HG03095 (cell line): ENCODE data around the gene CLEC4C.
"Not testable (repeated sequence)": the region's sequence is repeated elsewhere in the genome, so short reads cannot be mapped to it uniquely, and the experiment has no call there.

Experiments used
- ATAC-seq: cut with Tn5 transposase; IDR thresholded peaks from one replicate; pipeline ENCODE4 v1.9.1; 2021; ENCODE audit warnings: moderate library complexity; ENCODE audit not compliant: unreplicated experiment

CLEC4C gene

DNA sequence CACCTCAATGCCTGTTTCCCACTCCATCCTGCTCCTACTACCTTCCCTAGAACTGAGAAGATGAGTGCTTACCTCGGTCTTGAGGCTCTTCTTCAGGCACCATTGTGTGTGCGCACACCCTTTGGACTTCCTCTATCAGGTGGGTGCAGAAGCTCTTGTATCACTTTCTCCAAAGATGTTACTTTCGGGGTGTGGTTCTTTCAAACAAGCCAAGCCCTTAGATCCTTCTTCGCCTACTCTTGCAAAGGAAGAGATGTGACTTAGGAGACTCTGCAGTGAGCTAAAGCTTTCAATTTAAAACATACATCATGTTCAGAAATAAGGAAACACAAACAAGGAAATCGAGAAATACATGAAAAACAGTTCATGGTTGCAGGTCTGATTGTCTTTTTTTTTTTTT, at the start of gene CLEC4C:
CLEC4C (minus strand) TSS at position 130 of the 400 bp plus-strand sequence; CDS start at position 103, 27 bp downstream.
- ATAC-seq = no peak

GRCh38 chr12:7793211-7793610, 46.0 kb upstream of the CLEC4C start:
- ATAC-seq = no peak

- ATAC-seq = not testable (repeated sequence)
These were observed 41.8 kb upstream of the CLEC4C start, which contains the start of gene NANOG for GRCh38 chr12:7788884-7789528. Gene NANOG (plus strand): TSS chr12:7789402. CDS start chr12:7789615, 213 bp downstream.

DNA sequence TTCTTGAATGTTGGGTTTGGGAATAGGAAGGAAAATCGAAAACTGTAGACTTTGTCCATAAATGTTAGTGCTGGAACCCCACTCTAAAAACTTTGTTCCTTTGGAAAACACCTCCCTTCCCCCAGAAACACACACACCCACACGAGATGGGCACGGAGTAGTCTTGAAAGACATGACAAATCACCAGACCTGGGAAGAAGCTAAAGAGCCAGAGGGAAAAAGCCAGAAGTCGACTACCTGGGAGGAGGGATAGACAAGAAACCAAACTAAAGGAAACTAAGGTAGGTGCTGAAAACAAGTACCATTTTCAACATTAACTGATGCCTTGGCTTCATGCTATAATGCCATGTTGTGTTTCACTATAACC, 41.1 kb upstream of the CLEC4C start:
- no peak for ATAC-seq

GRCh38 chr12:7787574-7788293, 40.6 kb upstream of the CLEC4C start:
- no peak for ATAC-seq

DNA sequence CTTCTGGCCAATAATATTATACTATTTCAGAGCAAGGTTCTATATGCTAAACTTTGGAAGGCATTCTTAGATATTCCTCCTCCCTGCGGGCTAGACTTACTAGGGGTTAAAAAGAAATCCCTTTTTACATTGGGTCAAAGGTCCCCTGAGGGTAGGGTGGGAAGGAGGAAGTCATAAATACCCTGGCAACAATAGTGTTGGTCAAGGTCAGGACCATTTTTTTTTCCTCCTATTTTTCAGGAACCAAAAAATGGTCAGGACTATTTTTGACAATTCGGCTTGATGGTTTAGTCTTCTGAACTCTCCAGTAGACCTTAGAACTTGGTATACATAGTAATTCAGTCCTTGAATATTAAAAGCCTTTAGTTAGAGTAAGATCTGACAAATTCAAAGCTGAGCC, 37.5 kb upstream of the CLEC4C start:
- ATAC-seq = no peak

- ATAC-seq = not testable (repeated sequence)
These were observed 36.3 kb upstream of the CLEC4C start for GRCh38 chr12:7783433-7783832.

DNA sequence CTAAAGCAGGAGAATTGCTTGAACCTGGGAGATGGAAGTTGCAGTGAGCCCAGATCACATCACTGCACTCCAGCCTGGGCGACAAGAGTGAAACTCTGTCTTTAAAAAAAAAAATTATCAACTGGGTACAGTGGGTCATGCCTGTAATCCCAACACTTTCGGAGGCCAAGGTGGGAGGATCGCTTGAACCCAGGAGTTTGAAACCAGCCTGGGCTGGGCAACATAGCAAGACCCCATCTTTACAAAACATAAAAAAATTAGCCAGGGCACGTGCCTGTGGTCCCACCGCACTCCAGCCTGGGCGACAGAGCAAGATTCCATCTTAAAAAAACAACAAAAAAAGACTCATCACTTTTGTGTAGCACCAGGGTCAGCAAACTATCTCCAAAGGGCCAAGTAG, 34.9 kb upstream of the CLEC4C start:
- ATAC-seq = no peak

DNA sequence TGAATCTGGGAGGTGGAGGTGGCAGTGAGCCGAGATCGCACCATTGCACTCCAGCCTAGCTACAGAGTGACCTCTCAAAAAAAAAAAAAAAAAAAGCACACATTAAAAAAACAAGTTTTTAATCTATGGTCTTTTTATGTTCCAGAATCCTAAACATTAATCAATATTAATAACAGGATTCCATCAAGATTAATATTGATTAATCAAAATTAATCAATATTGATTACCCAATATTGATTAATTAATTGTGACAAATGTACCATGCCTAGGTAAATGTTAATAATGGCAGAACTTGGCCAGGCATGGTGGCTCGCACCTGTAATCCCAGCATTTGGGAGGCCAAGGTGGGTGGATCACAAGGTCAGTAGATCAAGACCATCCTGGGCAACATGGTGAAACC, 34.1 kb upstream of the CLEC4C start:
- ATAC-seq = no peak

DNA sequence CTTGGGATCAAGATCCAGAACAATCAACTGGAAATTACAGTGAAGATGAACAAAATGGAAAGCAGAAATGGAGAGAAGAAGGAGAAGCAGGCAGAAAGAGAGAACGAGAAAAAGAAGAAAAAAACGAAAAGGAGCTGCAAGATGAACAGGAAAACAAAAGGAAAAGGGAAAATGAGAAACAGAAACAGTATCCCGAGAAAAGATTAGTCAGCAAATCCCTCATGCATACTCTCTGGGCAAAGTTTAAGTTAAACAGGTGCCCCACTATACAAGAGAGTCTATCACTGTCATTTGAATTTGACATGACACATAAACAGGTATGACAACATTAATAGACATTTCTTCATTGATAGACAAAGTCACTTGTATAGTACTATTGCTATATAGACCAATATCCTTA, 22.8 kb upstream of the CLEC4C start:
- no peak for ATAC-seq

- no peak for ATAC-seq
These were observed 11.6 kb upstream of the CLEC4C start for GRCh38 chr12:7758766-7759140.

DNA sequence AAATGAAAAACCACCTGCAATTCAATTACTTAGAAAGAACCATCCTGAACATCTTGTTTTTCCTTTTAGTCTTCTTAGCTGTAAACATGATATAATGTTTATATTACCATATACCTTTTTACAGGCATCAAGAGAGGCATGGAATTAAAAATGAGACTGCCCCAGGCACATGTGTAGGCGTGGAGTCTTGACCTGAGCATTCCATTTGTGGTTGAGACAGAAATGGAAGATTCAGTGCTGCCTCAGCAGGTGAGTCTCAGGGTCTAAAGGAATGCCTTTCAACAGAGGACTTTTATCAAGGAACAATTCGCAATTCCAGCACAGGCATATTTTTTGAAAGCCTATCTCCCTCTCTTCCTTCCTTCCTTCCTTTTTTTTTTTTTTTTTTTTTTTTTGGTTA, 9.8 kb upstream of the CLEC4C start:
- ATAC-seq = no peak

DNA sequence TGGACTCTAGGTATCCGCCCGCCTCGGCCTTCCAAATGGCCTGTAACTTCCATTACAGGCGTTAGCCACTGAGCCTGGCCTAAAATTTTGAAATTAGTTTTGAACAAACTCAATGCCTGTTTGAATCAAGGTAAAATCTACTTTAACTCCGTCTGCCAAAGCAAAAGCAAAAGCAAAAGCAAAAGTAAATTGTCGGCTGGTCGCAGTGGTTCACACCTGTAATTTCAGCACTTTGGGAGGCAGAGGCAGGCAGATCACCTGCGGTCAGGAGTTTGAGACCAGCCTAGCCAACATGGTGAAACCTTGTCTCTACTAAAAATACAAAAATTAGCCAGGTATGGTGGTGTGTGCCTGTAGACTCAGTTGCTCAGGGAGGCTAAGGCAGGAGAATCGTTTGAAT, 8.5 kb upstream of the CLEC4C start:
- ATAC-seq = not testable (repeated sequence)

GRCh38 chr12:7751941-7752922, 5.1 kb upstream of the CLEC4C start:
- ATAC-seq = not testable (repeated sequence)

- no peak for ATAC-seq
These were observed 4.2 kb upstream of the CLEC4C start for GRCh38 chr12:7751394-7751793.

DNA sequence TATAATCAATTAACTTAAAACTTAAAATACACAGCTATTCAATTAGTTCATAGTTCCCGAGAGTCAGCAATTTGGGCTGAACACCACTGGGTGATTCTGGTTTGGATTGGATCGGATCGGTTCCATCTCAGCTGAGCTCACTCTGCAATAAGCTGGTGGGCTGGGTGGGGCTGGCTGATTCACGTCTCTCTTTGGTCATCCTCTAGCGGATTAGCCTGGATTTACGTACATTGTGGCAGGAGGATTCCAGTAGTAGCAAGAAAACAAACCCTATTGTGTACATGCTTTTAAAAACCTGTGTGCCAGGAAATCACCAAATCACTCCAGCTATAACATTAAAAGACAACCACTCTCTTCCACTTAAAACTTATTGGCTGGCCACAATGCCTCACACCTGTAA, 3.2 kb upstream of the CLEC4C start:
- no peak for ATAC-seq

DNA sequence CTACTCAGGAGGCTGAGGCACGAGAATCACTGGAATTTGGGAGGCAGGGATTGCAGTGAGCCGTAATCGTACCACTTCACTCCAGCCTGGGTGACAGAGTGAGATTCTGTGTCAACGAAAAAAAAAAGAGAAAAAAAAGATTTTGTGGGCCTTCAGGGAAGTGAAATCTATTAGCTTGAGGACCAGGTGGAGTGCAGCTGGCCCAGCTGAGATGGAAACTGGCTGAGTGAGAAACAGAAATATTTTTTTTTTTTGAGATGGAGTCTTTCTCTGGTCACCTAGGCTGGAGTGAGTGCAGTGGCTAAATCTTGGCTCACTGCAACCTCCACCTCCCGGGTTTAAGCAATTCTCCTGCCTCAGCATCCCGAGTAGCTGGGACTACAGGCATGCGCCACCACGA, 2.3 kb upstream of the CLEC4C start:
- ATAC-seq = peak; percentile 54

- ATAC-seq = no peak
These were observed 1.7 kb upstream of the CLEC4C start for GRCh38 chr12:7748852-7749251.

DNA sequence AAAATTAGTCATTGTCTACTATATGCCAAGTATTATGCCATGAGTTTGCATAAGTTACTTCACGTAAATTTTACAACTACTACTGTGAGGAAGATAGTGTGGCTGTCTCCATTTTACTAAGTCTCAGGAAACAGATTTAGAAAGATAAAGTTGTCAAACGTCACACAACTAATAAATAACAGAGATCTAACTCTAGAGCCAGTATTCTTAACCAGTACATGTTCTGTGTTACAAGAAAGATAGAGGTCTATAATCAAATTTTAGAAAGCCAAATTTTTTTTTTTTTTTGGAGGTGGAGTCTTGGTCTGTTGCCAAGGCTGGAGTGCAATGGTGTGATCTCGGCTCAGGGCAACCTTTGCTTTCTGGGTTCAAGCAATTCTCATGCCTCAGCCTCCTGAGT, 14.2 kb downstream of the CLEC4C start:
- ATAC-seq = no peak

DNA sequence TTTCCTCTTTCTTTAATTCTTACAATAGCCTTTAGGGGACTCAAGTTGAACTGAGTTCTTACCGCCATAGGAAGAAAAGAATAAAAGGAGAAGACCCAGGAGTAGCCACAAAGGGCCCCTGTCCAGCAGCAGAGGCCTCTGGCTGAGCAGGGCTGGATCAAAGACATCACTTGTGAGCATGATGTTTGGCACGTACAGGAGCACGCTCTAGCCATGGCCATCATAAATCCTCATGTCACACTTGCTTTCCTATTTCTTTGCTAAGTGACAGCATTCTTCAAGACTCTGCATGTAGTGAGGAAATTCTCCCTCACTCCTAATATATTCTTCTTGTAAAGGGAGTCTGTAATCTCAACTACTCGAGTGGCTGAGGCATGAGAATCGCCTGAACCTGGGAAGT, 15.7 kb downstream of the CLEC4C start:
- ATAC-seq = no peak

DNA sequence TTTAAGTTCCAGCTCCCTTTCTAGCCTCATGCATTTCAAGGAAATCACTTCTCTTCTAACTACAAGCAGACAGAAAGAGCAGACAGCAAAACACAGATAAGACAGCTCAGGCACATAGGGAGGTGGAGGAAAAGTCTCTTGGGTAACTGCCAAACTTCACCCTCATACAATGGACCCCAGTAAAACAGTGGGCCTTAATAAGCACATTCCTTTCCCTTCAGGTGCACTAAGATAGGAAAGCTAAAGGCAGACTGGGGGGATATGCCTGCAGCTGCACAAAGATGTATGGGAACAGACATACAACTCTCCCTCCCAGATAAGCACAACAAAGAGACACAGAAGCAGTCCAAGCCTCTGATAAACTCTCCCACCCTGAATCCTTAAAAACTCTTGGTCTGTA, 16.2 kb downstream of the CLEC4C start:
- ATAC-seq = not testable (repeated sequence)
